Endothelial cell of umbilical vein (primary cell): Measurements from ENCODE around the gene MRPS34. TPM values are rescaled to one million over a fixed set of nuclear protein-coding genes. Genes with fewer than 3 reads are reported as not detected.

Source experiments
- BruUV-seq: library from RNA; stranded (reverse); fragments of 400-500 nt; replicated peaks from 2 replicates; lab custom pipeline; 2021; lab: Mats Ljungman, UMichigan
- CTCF ChIA-PET: fragments of 300-600, 350-600 bp; sonication (Branson Sonifier 250); formaldehyde crosslinking; loops from one replicate; lab custom pipeline; 2021; ENCODE audit warnings: antibody characterized with exemption, inconsistent platforms; lab: Charles Lee
- POLR2A ChIA-PET: fragments of 300-600, 350-600 bp; sonication (Branson Sonifier 250); formaldehyde crosslinking; loops from one replicate; lab custom pipeline; 2021; ENCODE audit warnings: antibody characterized with exemption, inconsistent platforms; lab: Charles Lee
- DNase-seq: peaks from one replicate; pipeline ENCODE4 v3.0.0-alpha.2; 2011; ENCODE audit warnings: low read depth, low spot score
- FAIRE-seq: peaks from 2 replicates; lab custom pipeline; 2011; peaks lifted over from hg19 to GRCh38; lab: Jason Lieb, UNC
- H2AFZ ChIP-seq: 2 replicates; pipeline ENCODE4 v1.6.0; 2012; ENCODE audit warnings: low read depth, low read length, control low read depth, inconsistent platforms
- H3K27ac ChIP-seq: 2 replicates; pipeline ENCODE4 v1.5.1; 2011; ENCODE audit warnings: low read depth, mild to moderate bottlenecking, control low read depth, low read length, moderate library complexity; ENCODE audit not compliant: insufficient read depth
- H3K27me3 ChIP-seq, 2 experiments: 2 replicates each; pipeline versions ENCODE4 v1.6.0 to v1.6.1; 2011; ENCODE audit warnings: low read length in 2 of 2, mixed read lengths in 1 of 2; ENCODE audit not compliant: control insufficient read depth in 2 of 2, insufficient read depth in 2 of 2
- H3K36me3 ChIP-seq, 2 experiments: 2 replicates in 1 of 2; 3 replicates in 1 of 2; pipeline ENCODE4 v1.5.1; 2011; ENCODE audit warnings: low read length in 2 of 2, mild to moderate bottlenecking in 1 of 2, moderate library complexity in 1 of 2; ENCODE audit not compliant: control insufficient read depth in 2 of 2, insufficient read depth in 2 of 2; ENCODE audit errors: extremely low read depth in 1 of 2
- H3K4me1 ChIP-seq: 3 replicates; pipeline ENCODE4 v1.5.1; 2011; ENCODE audit warnings: mild to moderate bottlenecking, low read length; ENCODE audit not compliant: control insufficient read depth, insufficient read depth; ENCODE audit errors: extremely low read depth
- H3K4me2 ChIP-seq: 2 replicates; pipeline ENCODE4 v1.6.1; 2011; ENCODE audit warnings: low read length, control low read depth, mixed read lengths; ENCODE audit not compliant: insufficient read depth
- H3K4me3 ChIP-seq, 3 experiments: fragments of 200-600 bp in 1 of 3; sonication (generic), shearing (Covaris generic) in 1 of 3; replicated peaks in 1 of 3; 2 replicates each; pipeline ENCODE4 v1.5.1; 2011 to 2016; ENCODE audit warnings: control low read depth in 3 of 3, low read length in 3 of 3, mild to moderate bottlenecking in 2 of 3, inconsistent platforms in 1 of 3, low read depth in 1 of 3, moderate library complexity in 1 of 3; ENCODE audit not compliant: insufficient read depth in 1 of 3
- H3K79me2 ChIP-seq: 2 replicates; pipeline ENCODE4 v1.6.0; 2012; ENCODE audit warnings: low read length, inconsistent platforms; ENCODE audit not compliant: control insufficient read depth, insufficient read depth
- H3K9ac ChIP-seq: replicated peaks from 2 replicates; pipeline ENCODE3; 2011; ENCODE audit warnings: low read length, control low read depth; ENCODE audit not compliant: insufficient read depth; ENCODE audit errors: extremely low read depth
- H3K9me1 ChIP-seq: replicated peaks from 3 replicates; pipeline ENCODE4 v1.6.0; 2011; ENCODE audit warnings: mild to moderate bottlenecking, low read length; ENCODE audit not compliant: control insufficient read depth, insufficient read depth; ENCODE audit errors: extremely low read depth
- H3K9me3 ChIP-seq: replicated peaks from 2 replicates; pipeline ENCODE4 v1.5.1; 2012; ENCODE audit warnings: low read length, inconsistent platforms; ENCODE audit not compliant: control insufficient read depth, insufficient read depth
- H4K20me1 ChIP-seq: replicated peaks from 2 replicates; pipeline ENCODE3; 2011; ENCODE audit warnings: mild to moderate bottlenecking, low read length; ENCODE audit not compliant: control insufficient read depth, insufficient read depth; ENCODE audit errors: extremely low read depth
- EZH2 ChIP-seq: IDR thresholded peaks from 2 replicates; pipeline ENCODE4 v1.6.1; 2012; ENCODE audit warnings: borderline replicate concordance, low read depth, mild to moderate bottlenecking, moderate library complexity, low read length, inconsistent platforms; ENCODE audit not compliant: severe bottlenecking
- FOS ChIP-seq: IDR thresholded peaks from 2 replicates; pipeline ENCODE4 v1.6.1; 2011; ENCODE audit warnings: mild to moderate bottlenecking, low read length, moderate library complexity, borderline replicate concordance; ENCODE audit not compliant: insufficient read depth
- GATA2 ChIP-seq: IDR thresholded peaks from 2 replicates; pipeline ENCODE4 v1.7.0; 2011; ENCODE audit warnings: low read depth, mild to moderate bottlenecking, moderate library complexity, mixed read lengths, low read length; ENCODE audit not compliant: insufficient read length, insufficient read depth
- JUN ChIP-seq: IDR thresholded peaks from 2 replicates; pipeline ENCODE4 v1.6.1; 2011; ENCODE audit warnings: borderline replicate concordance, low read depth; ENCODE audit not compliant: insufficient read length, insufficient read depth
- MYC ChIP-seq: IDR thresholded peaks from one replicate; pipeline ENCODE4 v1.6.1; 2011; ENCODE audit warnings: mild to moderate bottlenecking, low read depth, low read length
- POLR2A ChIP-seq: IDR thresholded peaks from 2 replicates; pipeline ENCODE4 v1.6.1; 2012; ENCODE audit warnings: low read depth, mild to moderate bottlenecking, control low read depth, low read length
- POLR2AphosphoS5 ChIP-seq: IDR thresholded peaks from 2 replicates; pipeline ENCODE4 v1.6.1; 2012; ENCODE audit warnings: low read depth, mild to moderate bottlenecking, control low read depth, low read length, moderate library complexity; ENCODE audit not compliant: insufficient read depth
- dilution Hi-C: fragments of 300-500 bp; cut with MboI; formaldehyde crosslinking; loops from one replicate; pipeline ENCODE4 v1.15.0; 2019; ENCODE audit warnings: low sequenced_read_pairs; ENCODE audit not compliant: extremely low pct_ligation_motif_present
- intact Hi-C: fragments of 100-400 bp; cut with micrococcal nuclease; formaldehyde crosslinking; loops from one replicate; pipeline ENCODE4 v1.10.0; 2022
- polyA plus RNA-seq, 4 experiments: library from polyadenylated mRNA; depleted of rRNA in 3 of 4; stranded (reverse) in 3 of 4; unstranded in 1 of 4; fragments of >200 nt; gene quantifications; 2 replicates each; pipeline versions ENCODE4 v1.2.1 to v1.2.3, GENCODE V29; 2011 to 2012; ENCODE audit warnings: missing spikeins in 1 of 4
- total RNA-seq: library from RNA; stranded (reverse); gene quantifications from 2 replicates; pipeline ENCODE4 v1.2.3, GENCODE V29; 2021
- TF ChIP-seq, protein P1 (sequence below), 2 donors: IDR thresholded peaks; 1 replicate in 1 of 2; 2 replicates in 1 of 2; pipeline ENCODE4 v1.5.1; 2011; ENCODE audit warnings: low read length in 2 of 2, mild to moderate bottlenecking in 2 of 2, moderate library complexity in 2 of 2, control low read depth in 1 of 2, inconsistent platforms in 1 of 2, low read depth in 1 of 2; ENCODE audit not compliant: insufficient read depth in 1 of 2; ENCODE audit errors: extremely low read depth in 1 of 2
- TF ChIP-seq, protein P2 (sequence below): IDR thresholded peaks from 2 replicates; pipeline ENCODE4 v1.6.1; 2011; ENCODE audit not compliant: insufficient read depth, insufficient read length

MRPS34 gene
- total and polyA plus RNA-seq, 2 donors (not counting 3 experiments of a cell fraction or from before 2014, with no cell fraction given) = 82.1 to 102 TPM

DNA sequence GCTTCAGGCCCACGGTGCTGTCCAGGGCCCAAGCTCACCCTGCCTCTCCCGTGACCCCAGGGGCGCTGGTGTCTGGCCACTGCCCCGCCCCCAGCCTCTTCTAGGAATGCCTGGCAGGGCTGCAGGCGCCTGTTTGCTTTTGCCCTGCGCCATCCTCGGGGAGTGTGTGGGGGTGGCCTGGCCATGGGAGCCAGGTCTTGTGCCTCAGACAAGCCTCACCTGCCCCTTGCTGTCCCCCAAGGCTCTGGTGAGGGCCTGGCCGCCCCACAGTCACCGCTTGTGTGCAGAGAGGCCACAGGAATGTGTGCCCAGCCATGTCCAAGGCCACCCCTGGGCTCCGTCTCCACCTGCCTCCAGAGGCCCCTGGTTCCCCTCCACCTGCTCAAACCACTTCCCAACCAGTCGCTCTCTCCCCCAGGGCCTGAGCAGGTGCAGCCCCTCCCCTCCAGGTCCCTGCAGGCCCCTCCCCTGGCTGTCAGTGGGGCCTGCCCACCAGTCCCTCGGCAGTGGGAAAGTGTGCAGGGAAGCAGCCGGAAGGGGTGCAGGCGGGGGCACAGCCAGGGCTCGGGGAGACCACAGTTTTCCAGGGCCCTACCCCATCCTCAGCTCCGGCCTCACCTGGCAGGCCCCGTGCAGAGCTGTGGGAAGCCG lies 21.4 kb upstream of the MRPS34 start:
- POLR2A ChIA-PET = no interaction called here
- intact Hi-C loops = no loop called here

DNA sequence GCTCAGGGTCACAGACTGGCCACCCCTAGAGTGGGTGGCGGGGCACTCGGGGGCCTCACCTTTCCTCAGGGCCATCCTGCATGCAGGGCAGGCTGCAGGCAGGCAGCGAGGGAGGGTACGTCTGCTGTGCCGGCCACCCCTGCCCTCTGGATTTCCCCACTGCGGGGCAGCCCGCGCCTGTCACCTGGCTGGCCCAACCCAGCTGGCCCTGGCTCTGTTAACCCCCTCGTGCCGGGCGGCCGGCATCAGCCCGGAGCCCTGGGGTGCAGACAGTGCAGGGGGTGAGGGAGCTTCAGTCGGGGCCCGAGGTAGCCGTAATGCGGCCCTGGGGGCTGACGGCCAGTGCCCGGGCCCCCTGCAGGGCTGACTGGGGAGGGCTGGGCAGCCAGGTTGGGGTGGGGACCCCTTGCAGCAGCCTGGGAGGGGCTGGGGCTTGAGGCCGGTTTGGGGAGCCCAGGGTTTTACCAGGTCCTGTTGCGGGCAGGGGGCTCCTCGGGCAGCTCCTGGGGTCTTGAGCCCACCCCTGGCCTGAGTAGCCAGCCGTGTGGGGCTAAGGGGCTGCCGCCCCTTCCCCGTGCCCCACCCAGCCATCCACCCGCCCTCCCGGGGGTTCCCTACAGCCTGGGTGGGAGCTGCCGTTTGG lies 20.8 kb upstream of the MRPS34 start, which contains the start of gene IGFALS:
TSS of gene IGFALS (minus strand) at position 128 of the 643 bp plus-strand sequence. CDS start at position 75, 53 bp downstream.
- TF ChIP-seq POLR2A = no peak
- TF ChIP-seq POLR2AphosphoS5 = no peak
- TF ChIP-seq, protein P1, sequence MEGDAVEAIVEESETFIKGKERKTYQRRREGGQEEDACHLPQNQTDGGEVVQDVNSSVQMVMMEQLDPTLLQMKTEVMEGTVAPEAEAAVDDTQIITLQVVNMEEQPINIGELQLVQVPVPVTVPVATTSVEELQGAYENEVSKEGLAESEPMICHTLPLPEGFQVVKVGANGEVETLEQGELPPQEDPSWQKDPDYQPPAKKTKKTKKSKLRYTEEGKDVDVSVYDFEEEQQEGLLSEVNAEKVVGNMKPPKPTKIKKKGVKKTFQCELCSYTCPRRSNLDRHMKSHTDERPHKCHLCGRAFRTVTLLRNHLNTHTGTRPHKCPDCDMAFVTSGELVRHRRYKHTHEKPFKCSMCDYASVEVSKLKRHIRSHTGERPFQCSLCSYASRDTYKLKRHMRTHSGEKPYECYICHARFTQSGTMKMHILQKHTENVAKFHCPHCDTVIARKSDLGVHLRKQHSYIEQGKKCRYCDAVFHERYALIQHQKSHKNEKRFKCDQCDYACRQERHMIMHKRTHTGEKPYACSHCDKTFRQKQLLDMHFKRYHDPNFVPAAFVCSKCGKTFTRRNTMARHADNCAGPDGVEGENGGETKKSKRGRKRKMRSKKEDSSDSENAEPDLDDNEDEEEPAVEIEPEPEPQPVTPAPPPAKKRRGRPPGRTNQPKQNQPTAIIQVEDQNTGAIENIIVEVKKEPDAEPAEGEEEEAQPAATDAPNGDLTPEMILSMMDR (IDR thresholded peaks at IDR 0.05; ENCODE audit: extremely low read depth in 1 of 2, insufficient read depth in 1 of 2, low read depth in 1 of 2, low read length in 2 of 2) = no peak
- no peak for TF ChIP-seq JUN
- TF ChIP-seq MYC = no peak
- TF ChIP-seq EZH2 = no peak
- no peak for TF ChIP-seq GATA2
- TF ChIP-seq, protein P2, sequence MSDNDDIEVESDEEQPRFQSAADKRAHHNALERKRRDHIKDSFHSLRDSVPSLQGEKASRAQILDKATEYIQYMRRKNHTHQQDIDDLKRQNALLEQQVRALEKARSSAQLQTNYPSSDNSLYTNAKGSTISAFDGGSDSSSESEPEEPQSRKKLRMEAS = no peak
- TF ChIP-seq FOS = no peak
- no peaks in the 10 kb centered on the region for H3K27me3 ChIP-seq
- BruUV-seq = no TSS peak
- intact Hi-C loops (no loop called here), dilution Hi-C loops (no loop called here)
- H3K9me3 ChIP-seq = no peaks in the 10 kb centered on the region
- DNase-seq (no peak), FAIRE-seq (no peak)
- no peak within 1 kb of the TSS for H2AFZ ChIP-seq
- POLR2A ChIA-PET = no interaction called here
- H3K4me2 ChIP-seq = no peak within 1 kb of the TSS
- no peaks in the 10 kb centered on the region for H3K4me1 ChIP-seq
- H3K79me2 ChIP-seq = no peaks in the 10 kb centered on the region
- no peaks in the 10 kb centered on the region for H4K20me1 ChIP-seq
- CTCF ChIA-PET = no interaction called here
- no peak within 1 kb of the TSS for H3K27ac ChIP-seq
- H3K9me1 ChIP-seq = no peaks in the 10 kb centered on the region
- peaks cover 0 to 3% of the 10 kb centered on the region in 2 experiments for H3K36me3 ChIP-seq
- no peak within 1 kb of the TSS for H3K9ac ChIP-seq
- no peak within 1 kb of the TSS for H3K4me3 ChIP-seq

More for the DNA sequence above, 21.4 kb upstream of the MRPS34 start:
- CTCF ChIA-PET = no interaction called here
- Histone ChIP-seq H4K20me1 (no peaks in the 10 kb centered on the region), H3K9me3 (no peaks in the 10 kb centered on the region), H3K4me2 (no peak overlapping the region), H3K9ac (no peak overlapping the region), H3K27ac (no peak overlapping the region), H3K4me3 (no peak overlapping the region), H3K4me1 (no peaks in the 10 kb centered on the region), H3K36me3 (no peaks in the 10 kb centered on the region), H2AFZ (no peak overlapping the region), H3K9me1 (no peaks in the 10 kb centered on the region), H3K79me2 (no peaks in the 10 kb centered on the region), H3K27me3 (no peaks in the 10 kb centered on the region)
- DNase-seq (no peak), FAIRE-seq (no peak)
- dilution Hi-C loops = no loop called here
- BruUV-seq = no TSS peak
- TF ChIP-seq, protein P1 (IDR thresholded peaks at IDR 0.05; ENCODE audit: extremely low read depth in 1 of 2, insufficient read depth in 1 of 2, low read depth in 1 of 2, low read length in 2 of 2) = no peak
- TF ChIP-seq POLR2A = no peak
- no peak for TF ChIP-seq GATA2
